ENCODE measurements around the gene PSME2. TPM values are rescaled to one million over a fixed set of nuclear protein-coding genes. Genes with fewer than 3 reads are reported as not detected.
A peak's percentile ranks its signal among the peaks of the same experiment; 100 is the strongest.

Gene PSME2
- total and polyA plus RNA-seq, 2 of the 13 experiments (the other 11 are each of a cell fraction or from before 2014, with no cell fraction given), result 332 to 716 TPM

DNA sequence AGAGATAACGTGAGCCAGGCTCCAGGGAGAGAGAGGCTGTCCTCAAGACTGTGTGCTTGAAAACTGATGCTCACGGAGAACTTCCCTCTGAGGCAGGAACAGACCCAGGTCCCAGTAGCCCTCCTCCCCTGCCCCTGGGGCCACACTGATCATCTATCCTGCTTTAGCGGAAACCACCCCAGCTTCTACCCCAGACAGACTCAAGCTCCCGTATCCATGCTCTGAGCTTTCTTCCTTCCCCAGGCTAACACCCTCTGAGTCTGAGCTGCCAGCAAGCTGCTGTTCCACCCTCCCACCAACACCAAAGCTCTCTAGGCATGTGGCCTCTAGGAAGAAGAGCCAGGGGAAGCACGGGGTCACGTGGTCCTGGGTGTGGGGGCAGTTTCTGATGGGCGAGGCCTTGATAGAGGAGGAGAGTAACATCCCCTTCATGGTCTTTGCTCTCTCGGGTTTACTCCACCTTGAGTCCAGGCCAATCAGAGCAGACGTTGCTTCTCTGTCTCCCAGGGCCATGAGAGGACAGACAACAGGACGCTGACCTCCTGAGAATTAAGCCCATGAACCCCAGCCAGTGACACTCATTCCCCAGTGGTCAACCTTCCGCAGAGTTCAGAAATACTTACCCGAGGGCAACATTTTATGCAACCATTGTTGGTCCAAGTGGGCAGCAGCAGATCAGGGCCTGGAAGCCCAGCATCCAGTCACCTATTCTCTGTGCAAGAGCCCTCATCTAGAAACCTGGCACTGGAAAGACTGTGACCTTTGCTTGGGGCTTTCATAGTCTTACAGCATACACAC, 50.9 kb downstream of the PSME2 start (continued):
- TF ChIP-seq PHF5A (CRISPR knock-in tag; IDR thresholded peaks at IDR 0.05; ENCODE audit: low read depth, unreplicated experiment) (peak; percentile 92), KLF13 (CRISPR knock-in tag; IDR thresholded peaks at IDR 0.05) (peak; percentile 74; the same call in 1 of the 2 replicates), SMARCC2 (IDR thresholded peaks at IDR 0.05) (0 out of 2 replicates have a peak, but pooled peaks have one; percentile 80), RXRA (CRISPR knock-in tag; IDR thresholded peaks at IDR 0.05) (peak; percentile 99), ZNF598 (CRISPR knock-in tag; IDR thresholded peaks at IDR 0.05; ENCODE audit: borderline replicate concordance) (peak; percentile 99), TAF1 (CRISPR knock-in tag; IDR thresholded peaks at IDR 0.05) (peak; percentile 99), ZNF207 (IDR thresholded peaks at IDR 0.05; ENCODE audit: borderline replicate concordance) (no peak), IRF2 (CRISPR knock-in tag; IDR thresholded peaks at IDR 0.05) (peak; percentile 98), HOXA5 (CRISPR knock-in tag; IDR thresholded peaks at IDR 0.05) (peak; percentile 95; the same call in 1 of the 2 replicates), LCORL (IDR thresholded peaks at IDR 0.05) (peak; percentile 71; the same call in 1 of the 2 replicates), LCORL (CRISPR knock-in tag; IDR thresholded peaks at IDR 0.05) (no peak), ATF7-NPFF (CRISPR knock-in tag; IDR thresholded peaks at IDR 0.05; ENCODE audit: low read depth) (peak; percentile 99), NPAS2 (CRISPR knock-in tag; IDR thresholded peaks at IDR 0.05; ENCODE audit: borderline replicate concordance) (no peak), FOSL1 (CRISPR knock-in tag; IDR thresholded peaks at IDR 0.05; ENCODE audit: borderline replicate concordance) (no peak), ZNF121 (CRISPR knock-in tag; IDR thresholded peaks at IDR 0.05) (no peak), FOXK2 (IDR thresholded peaks at IDR 0.05) (peak; percentile 94), KDM5B (CRISPR knock-in tag; IDR thresholded peaks at IDR 0.05; ENCODE audit: borderline replicate concordance) (peak; percentile 97; the same call in 1 of the 2 replicates), ZFP1 (CRISPR knock-in tag; IDR thresholded peaks at IDR 0.05) (peak; percentile 69; the same call in 1 of the 2 replicates), ZNF878 (CRISPR knock-in tag; IDR thresholded peaks at IDR 0.05) (no peak), KLF11 (CRISPR knock-in tag; IDR thresholded peaks at IDR 0.05) (peak; percentile 99), JUN (CRISPR knock-in tag; IDR thresholded peaks at IDR 0.05) (peak; percentile 85), TARDBP (CRISPR knock-in tag; IDR thresholded peaks at IDR 0.05) (peak; percentile 97), ZNF496 (CRISPR knock-in tag; IDR thresholded peaks at IDR 0.05; ENCODE audit: insufficient replicate concordance) (no peak), ARNT2 (CRISPR knock-in tag; IDR thresholded peaks at IDR 0.05; ENCODE audit: low read depth) (peak; percentile 99), ZNF260 (CRISPR knock-in tag; IDR thresholded peaks at IDR 0.05; ENCODE audit: borderline replicate concordance, low read depth) (peak; percentile 82; the same call in 1 of the 2 replicates), MED1 (CRISPR knock-in tag; IDR thresholded peaks at IDR 0.05) (peak; percentile 97)
- TF ChIP-seq, protein P1, sequence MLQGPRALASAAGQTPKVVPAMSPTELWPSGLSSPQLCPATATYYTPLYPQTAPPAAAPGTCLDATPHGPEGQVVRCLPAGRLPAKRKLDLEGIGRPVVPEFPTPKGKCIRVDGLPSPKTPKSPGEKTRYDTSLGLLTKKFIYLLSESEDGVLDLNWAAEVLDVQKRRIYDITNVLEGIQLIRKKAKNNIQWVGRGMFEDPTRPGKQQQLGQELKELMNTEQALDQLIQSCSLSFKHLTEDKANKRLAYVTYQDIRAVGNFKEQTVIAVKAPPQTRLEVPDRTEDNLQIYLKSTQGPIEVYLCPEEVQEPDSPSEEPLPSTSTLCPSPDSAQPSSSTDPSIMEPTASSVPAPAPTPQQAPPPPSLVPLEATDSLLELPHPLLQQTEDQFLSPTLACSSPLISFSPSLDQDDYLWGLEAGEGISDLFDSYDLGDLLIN (CRISPR knock-in tag; IDR thresholded peaks at IDR 0.05; ENCODE audit: borderline replicate concordance), result no peak
- TF ChIP-seq, protein P2, sequence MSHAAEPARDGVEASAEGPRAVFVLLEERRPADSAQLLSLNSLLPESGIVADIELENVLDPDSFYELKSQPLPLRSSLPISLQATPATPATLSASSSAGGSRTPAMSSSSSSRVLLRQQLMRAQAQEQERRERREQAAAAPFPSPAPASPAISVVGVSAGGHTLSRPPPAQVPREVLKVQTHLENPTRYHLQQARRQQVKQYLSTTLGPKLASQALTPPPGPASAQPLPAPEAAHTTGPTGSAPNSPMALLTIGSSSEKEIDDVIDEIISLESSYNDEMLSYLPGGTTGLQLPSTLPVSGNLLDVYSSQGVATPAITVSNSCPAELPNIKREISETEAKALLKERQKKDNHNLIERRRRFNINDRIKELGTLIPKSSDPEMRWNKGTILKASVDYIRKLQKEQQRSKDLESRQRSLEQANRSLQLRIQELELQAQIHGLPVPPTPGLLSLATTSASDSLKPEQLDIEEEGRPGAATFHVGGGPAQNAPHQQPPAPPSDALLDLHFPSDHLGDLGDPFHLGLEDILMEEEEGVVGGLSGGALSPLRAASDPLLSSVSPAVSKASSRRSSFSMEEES (CRISPR knock-in tag; IDR thresholded peaks at IDR 0.05), result peak; percentile 99
- TF ChIP-seq, protein P3, sequence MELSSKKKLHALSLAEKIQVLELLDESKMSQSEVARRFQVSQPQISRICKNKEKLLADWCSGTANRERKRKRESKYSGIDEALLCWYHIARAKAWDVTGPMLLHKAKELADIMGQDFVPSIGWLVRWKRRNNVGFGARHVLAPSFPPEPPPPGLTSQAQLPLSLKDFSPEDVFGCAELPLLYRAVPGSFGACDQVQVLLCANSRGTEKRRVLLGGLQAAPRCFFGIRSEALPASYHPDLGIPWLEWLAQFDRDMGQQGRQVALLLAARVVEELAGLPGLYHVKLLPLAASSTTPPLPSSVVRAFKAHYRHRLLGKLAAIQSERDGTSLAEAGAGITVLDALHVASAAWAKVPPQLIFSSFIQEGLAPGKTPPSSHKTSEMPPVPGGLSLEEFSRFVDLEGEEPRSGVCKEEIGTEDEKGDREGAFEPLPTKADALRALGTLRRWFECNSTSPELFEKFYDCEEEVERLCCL (CRISPR knock-in tag; IDR thresholded peaks at IDR 0.05; ENCODE audit: borderline replicate concordance), result peak; percentile 94; the same call in 1 of the 2 replicates
